Activated CD8-positive, alpha-beta memory T cell treated with anti-CD3 and anti-CD28 coated beads, Interleukin-2, amount 50 U/mL, for 1 hour (primary cell): ENCODE measurements around the gene GJB6.
"Not testable (repeated sequence)": the region's sequence is repeated elsewhere in the genome, so short reads cannot be mapped to it uniquely, and the experiment has no call there.

Experiments used
- DNase-seq: peaks from one replicate; pipeline ENCODE4 v3.0.0-alpha.2; 2020; ENCODE audit errors: extremely low read depth

GJB6 gene

DNA sequence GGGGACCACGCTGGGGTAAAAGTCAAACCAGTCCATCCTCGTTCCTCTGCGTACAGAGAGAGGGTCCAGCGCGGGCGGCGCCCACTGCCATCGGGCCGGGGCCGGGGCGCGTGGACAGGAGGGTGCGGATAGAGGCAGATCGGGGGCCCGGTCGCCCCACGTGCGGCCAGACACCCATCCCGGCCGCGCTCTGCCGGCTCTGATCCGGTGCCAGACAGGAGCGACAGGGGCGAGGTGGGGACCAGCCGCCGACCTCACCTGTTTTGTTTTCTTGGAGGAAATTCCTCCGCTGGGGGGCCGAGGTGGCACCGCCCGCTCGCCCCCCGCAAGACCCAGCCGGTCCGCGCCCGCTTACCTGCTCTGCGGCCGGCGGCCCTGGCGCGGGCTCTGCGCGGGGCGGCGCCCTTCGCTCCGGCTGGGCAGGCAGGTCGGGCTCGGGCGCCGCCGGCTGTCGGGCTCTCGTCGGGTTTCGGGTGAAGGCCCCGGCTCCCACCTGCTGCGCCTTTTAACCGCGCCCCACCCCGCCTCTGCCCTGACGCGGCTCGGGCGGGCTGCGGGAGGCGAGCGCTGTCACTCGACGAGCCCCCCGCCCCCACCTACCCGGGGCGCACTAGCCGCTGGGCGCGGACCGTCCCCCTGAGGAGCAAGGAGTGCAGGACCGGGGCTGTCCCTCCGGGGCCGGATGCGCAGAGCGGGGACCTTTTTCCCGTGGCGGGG, at the start of gene GJB6:
TSS of gene GJB6 (minus strand) at position 481 of the 717 bp plus-strand sequence. CDS start 8,839 bp downstream, outside the sequence.
- no peak for DNase-seq

DNA sequence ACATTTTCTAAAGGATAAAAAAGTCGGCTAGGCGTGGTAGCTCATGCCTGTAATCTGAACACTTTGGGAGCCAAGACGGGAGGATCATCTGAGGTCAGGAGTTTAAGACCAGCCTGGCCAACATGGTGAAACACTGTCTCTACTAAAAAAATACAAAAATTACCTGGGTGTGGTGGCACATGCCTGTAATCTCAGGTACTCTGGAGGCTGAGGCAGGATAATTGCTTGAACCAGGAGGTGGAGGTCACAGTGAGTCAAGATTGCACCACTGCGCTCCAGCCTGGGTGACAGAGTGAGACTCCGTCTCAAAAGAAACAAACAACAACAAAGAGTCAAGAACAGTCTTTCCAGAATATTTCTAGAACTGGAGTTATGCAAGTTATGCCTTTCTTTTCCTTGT, 44.8 kb upstream of the GJB6 start:
- not testable (repeated sequence) for DNase-seq

DNA sequence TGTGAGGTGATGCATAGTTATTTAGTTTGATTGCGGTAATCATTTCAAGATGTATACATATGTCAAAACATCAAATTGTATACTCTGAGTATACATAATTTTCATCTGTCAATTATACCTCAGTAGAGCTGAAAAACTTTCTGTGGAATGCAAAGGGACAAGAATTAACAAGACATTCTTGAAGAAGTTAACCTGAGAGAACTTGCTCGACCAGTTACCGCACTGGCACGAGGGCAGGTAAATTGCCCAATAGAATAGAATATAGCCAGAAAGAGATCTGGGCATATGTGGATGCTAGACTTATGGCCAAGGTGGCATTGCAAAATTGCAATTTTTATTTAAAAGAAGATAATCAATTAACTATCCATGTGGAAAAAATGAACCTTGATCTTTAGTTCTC, 42.3 kb upstream of the GJB6 start:
- DNase-seq: no peak

DNA sequence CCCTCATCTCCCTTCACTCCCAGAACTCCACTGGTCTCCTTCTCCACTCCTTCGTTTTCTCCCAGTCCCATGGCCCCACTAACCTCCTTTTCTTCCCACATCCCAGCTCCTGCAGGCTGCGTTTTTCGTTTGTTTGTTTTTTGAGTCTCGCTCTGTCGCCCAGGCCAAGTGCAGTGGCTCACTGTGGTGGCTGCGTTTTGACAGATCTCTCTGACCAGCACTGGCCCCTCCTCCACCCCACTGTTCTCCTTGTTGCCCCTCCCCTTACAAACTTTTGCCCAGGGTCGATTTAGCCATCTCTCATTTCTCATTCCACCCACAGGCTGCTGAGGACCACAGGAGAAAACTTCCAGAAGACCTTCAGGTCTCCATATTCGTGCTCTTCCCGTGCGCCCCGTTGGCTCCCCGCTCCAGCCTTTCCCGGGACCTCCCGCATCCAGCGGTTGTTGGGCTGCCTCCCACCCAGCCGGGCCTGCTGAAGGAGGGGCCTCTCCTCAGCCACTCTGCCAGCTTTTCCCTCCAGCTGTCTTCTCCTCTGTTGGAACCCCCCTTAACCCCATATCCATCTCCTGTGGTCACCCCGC, 40.6 kb upstream of the GJB6 start:
- DNase-seq: no peak

DNA sequence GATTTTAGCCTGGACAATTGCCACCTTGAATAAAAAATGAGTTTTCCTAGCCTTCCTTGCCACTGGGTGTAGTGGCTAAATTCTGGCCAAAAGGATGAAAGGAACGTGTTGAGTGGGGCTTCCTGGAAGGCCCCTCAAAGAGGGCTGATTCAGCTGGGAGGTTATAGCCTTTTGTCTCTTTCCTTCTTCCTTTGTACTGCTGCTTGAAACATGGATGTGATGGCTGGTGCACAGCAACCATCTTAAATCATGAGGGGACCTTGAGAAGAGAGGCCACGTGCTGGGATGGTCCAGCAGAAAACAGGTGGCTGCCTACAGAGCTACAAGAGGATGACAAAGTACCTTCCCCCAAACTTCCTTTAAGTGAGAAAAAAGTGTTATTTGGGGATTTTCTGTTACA, 40.0 kb upstream of the GJB6 start:
- DNase-seq: no peak

DNA sequence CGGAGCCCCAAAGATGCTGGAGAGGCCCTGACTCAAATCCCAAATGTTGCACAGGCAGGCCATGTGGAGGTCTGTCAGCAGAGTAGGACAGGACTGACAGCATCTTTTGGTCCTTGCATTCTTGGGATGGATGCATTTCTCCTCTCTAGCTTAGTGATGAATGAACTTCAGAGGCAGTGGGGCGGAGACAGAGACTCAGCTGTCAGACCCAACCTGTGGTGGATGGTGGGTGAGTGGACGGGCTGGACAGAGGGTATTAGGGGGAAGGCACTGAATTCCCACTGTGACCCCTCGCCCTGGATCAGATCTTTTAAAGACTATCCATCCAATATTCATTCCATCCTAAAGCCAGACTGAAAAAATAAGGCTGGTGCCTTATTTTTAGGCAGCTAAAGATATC, 39.3 kb upstream of the GJB6 start:
- no peak for DNase-seq

DNA sequence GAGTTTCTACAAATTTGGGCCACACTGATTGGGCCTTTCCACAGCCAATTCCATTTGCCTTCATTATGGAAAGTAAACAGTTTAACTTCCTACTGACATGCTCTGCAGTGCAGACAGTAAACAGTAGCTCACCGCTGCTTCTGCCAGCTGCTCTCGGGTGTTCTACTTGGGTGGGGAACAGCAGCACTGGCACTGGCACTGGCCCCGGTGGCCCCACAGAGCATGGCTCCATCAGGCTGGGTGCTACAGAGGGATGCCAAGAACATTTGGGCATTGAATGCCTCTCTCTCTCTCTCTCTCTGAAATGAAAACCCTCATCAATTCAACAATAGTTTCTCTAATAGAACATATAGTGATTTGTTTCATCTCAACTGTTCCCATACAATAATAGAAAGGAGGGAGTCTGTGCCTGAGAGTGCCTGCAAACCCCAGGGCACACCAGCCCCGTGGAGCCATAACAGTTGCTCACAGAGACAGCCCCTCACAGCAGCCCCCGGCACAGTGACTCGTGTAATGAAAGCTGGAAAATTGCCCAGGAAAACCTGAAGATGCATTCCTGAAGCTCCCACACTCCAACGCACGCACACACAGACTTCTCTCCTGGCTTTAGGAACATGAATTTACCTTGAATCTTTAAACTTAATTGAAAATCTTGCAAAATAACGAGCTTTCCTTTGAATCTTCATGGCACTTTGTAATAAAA, 38.2 kb upstream of the GJB6 start:
- no peak for DNase-seq

DNA sequence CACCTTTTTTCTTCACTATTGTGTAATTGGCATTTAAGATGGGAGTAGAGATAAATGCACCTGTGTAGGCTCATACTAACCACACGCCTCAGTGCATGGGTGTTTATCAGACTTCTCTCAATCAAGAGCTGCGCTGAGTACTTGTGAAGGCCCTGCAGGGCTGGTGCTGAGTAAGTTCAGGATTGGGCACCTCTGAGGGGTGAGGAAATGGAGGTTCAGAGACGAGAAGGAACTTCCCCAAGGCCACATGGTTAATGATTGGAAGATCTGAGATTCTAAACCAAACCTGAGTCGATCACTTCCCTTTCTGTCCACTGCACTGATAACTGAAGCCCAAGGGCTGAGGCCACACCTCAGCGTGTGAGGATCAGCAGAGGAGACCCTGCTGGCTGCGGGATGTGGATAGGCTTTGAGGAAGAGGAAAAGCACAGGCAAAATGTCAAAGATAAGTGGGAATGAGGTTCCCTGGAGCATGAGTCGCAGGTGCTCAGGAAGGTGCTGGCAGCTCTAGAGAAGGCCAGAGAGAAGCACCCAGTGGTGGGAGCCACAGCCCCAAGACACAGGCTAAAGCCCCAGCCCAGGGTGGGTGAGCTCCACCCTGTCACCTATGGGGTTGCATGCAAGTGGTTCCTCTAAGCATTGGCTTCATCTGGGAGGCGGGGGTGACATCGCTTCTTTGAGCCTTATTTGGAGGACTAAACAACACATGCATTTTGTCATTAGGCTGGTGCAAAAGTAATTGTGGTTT, 32.3 kb upstream of the GJB6 start:
- no peak for DNase-seq

DNA sequence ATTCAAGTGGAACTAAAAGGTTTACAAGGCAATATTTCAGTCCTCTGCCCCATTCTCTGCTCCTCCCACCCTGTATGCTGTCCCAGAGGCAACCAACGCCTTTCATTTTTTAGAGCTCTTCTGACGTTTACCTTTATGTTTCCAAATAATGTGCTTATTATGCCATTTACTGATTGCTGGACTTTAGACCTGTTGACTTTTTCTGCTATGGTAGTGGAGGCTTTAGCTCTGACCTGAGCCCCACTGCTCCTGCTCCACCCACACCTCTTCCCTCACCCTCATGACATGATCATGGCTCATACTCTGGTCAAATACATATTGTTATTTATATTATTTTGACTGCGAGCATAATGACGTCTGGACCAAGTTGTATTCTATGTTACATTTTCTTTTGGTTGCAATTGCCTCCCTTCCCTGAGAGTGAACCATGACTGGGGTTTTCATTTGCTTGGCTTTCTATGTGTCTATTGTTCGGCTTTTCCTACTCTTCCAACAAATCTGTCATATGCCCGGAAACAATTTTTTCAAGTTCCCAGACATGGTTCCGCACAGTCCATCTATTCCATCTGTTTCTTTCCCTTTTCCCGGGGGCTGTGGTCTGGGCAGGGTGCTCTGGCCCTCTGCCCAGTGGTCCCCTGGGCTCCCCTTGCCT, 31.4 kb upstream of the GJB6 start:
- DNase-seq: no peak

DNA sequence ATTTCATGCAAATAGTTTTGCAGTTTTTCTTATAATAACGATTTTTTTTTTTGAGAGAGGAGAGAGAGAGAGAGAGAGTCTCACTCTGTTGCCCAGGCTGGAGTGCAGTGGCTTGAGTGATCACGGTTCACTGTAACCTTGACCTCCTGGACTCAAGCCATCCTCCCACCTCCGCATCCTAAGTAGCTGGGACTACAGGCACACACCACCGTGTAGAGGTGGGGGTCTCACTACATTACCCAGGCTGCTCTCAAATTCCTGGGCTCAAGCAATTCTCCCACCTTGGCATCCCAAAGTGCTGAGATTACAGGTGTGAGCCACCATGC, 26.8 kb upstream of the GJB6 start:
- no peak for DNase-seq

DNA sequence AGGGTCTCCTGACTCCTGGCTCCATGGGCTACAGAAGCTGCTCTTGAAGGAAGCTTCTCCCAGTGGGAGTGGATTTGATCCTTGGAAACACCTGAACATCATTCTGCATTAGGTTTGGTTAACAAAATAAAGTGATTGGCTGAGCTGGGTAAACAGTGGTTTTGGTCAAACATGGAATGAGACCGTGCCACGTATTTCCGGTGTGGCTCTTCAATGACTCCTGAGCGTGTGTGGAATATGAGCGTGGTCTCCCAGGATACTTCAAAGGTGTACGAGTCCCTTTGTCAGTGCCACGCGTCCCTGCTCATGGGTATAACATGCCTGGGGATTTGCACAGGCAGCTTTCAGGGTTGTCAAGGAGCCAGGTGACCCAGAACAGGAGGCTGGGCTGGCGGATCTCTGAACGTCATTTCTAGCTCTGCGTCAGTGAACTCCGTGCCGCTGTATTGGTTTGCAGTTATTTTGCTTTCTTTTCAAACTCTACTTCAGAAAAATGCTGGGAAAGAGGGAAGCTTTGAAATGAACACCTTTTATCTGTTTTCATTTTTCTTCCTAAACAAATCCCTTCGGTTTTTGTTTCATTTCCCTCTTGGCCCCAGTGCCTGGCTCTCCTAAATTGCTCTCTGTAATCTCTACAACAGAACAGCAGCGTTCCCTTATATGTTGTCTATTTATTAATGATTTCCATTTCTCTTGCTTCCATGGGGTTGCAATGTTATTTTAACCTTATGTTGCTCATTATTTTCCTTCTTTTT, 26.3 kb upstream of the GJB6 start:
- DNase-seq: no peak

DNA sequence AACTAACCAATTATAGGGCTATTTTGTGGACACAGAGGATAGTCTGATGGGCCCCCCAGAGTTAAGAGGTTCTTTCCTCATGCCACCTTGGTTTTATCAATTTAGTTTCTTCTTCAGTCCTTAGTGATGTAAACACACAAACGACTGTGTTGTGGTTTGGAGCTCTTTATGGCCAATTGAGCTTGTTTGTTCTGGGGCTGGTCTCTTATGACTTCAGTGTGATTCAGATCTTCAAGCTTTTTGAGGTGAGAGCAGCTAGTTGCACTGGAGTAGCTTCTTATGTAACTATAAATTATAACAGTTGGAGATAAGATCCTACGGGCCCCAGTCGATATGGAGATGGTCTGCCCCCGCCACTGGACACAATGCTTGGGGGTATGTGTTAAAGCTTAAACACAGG, 22.0 kb upstream of the GJB6 start:
- DNase-seq: no peak

DNA sequence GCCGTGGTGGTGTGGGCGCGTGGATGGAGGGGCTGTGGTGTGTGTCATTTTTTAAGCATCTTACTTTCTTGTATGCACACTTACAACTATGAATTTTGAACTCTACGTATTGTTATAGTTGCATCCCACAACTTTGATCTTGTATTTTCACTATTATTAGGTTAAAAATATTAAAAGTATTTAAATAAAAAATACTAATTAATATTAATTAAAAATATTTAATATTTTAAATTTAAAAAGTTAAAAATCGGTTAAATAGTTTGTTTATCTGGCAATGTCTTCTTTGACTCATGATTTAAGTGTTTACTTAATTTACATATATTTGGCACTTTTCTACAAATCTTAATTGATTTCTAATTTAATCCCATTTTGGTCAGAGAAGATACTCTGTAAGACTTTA, 17.8 kb upstream of the GJB6 start:
- no peak for DNase-seq

DNA sequence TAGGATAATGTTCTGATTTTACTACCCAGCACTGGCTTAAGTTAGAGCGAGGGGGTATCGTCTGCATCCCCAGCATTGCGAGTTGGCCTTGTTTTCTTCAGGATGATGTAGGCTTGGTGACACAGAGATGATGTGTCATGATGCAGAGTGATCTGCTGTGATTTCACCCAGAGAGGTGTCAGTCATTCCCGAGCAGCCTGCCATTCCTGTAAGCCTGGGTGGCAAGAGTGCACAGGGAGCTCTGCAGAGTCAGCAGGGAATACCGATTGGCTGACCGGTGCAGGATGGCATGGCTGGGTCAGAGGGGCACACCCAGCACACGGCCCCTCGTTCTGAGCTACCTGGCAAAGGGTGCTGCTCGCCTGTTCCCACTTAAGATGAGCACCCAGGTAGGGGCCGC, 15.8 kb upstream of the GJB6 start:
- DNase-seq: no peak

DNA sequence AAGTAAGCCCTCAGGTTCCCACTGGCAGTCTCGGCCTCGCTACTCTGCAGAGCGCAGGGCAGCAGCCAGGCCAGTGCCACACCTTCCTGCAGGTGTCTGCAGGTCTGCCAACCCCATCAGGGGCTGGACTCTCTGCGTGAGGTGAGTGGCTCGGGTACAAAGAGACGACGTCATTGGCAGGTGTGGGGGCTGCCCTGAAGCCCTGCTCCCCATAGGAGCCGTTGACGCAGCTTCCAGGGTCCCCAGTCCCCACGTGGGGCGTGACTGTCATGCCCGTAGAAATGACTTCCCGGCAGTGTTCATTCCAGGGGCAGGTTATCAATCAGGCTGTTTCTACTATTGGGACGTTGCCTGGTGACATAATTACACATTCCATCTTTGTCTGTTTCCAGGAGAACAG, 15.3 kb upstream of the GJB6 start:
- no peak for DNase-seq

DNA sequence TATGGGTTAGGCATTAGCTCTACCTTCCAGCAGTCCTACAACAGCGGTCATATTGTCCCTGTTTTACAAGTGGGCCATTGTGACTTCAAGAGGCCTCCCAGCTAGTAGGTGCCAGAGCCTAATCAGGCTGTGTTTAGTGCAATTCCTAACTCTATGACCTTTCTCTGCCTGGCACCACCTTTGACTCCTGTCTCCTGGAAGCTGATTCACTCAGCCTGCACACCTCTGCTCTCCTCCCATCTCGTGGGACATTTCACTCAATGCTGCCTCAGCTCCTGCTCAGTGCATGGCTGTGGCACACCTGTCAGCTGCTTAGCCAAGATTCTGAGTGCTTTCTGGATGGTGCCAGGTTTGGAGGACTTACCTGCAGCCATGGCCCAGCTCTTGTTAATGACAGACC, 9.5 kb upstream of the GJB6 start:
- no peak for DNase-seq

DNA sequence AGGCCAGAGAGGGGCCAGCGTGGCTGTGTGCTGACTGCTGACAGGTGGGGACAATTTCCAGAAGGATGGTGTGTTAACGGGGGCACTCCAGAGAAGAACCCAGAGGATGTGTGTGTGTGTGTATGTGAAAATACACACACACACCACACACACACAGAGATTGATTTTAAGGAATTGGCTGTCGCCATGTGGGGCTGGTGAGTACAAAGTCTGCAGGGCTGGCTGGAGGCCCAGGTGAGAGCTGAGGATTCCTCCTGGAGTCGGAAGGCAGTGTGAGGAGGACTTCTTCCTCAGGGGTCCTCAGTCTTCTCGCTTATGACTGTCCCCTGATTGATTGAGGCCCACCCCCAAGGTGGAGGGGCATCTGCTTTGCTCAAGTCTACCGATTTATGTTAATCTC, 7.6 kb upstream of the GJB6 start:
- DNase-seq: no peak

DNA sequence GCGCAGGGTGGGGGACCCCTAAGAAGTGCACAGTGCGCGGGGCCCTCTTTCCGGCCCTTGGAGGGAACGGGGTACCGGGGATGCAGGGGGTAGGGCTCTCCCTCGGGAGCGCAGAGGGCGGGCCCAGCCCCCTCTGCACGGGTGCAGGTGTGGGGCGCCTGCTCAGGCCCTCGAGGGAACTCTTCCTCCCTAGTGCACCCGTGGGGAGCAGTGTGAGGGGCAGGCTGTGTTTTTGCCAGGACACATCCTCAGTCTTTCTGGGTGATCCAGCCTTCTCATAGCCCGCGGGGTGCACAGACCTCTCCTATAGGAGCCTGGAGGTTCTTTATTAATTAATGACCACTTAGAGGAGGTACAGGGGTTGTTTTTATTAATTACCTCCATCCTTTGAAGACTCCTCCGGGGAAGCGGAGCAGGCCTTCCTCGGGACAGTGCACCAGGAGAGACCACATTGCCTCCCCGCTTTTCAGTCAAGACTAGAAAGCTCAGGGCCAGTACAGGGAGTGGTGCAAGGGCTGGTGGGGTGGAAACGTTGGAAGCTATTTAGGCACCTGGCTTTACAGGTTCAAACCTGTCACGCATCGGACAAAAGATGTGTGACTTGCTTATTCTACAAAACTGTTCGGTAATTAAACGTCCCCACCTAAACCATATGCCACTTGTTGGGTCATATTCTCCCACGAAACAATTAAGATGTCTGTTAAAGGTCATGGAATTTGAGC, 598 bp upstream of the GJB6 start:
- DNase-seq: no peak

DNA sequence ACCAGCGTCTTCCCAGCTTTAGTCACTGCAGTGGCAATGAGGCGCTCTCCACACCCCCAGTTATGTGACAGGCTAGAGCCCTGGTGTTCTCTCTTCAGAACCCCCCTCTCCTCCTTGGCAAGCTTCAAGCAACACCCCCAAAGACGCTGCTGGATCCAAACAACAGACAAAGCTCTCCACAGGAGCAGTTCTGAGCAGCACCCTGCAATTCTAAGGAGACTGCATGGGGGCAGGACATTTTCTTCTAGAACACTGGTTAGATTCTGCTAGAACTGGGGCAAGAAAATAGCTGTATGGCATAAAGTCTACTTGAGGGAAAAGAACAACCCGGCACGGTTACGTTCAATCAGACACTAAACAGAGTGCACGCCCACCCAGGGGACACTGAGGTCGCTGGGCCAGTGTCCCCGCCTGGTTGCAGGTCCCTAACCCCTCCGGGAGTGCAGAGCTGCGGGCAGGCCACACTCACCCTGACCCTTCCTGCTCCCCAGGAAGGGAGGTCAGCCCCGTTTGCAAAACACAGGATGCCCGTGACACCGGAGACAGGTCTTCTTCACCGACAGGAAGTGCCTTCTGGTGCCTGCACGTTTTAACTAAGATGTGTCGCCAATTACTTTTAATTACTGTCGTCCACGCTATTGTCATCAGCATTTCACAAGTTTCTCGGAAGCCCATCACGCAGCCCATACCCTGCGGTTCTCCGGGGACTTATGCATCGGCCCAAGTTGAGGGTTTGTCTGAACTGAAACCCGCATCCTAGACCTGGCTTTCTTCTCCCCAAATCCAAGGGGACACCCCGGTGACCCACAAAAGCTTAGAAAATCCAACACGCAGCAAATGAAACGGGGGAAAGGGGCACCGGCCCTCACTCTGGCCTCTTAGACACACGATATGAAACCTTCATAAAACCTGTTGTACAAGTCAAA, 943 bp downstream of the GJB6 start:
- no peak for DNase-seq

DNA sequence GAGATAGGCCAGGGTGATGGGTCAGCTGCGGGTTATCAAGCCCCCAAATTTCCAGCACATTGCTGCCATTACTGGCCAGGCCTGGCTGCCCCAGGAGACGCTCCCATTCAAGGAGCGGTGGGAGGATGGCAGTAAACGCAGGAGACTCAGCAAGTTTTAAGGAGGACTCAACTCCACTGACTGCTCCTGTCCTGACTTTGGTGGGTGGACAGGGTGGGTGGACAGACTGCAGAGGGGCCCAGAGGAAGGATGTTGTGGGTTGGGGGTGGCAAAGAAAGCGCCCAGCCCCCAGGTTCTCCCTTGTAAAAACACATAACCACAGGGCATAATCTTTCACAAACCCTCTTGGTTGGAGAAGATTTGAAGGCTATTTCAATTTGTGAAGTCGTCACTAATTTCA, 4.4 kb downstream of the GJB6 start:
- no peak for DNase-seq
